ENCODE results near the gene NOC3L. TPM values are rescaled to one million over a fixed set of nuclear protein-coding genes. Genes with fewer than 3 reads are reported as not detected.
A peak's percentile ranks its signal among the peaks of the same experiment; 100 is the strongest.
"Not testable (repeated sequence)": the region's sequence is repeated elsewhere in the genome, so short reads cannot be mapped to it uniquely, and the experiment has no call there.

NOC3L gene
- total RNA-seq, 1 donor from 2014 or later = 20.8 TPM

DNA sequence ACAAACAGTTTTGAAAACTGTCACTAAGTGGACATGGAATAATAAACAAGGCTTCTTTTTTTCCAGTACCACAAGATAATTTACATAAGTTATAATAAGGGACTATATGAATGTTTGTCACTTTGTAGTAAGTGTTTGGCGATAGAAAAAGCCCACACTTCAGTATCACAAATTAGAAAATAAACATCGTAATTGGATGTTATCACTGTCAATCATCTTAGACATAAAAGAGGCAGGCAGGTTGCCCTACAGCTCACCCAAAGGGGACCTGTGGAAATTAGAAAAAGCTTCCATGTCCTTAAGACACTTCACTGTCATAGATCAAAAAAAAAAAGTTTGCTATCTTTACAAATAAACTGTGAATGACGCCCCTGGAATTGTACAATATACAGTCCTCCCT is 3.6 kb upstream of the NOC3L start:
- DNase-seq (ENCODE audit: low spot score in 2 of 2) = no peak
- FAIRE-seq = no peak

DNA sequence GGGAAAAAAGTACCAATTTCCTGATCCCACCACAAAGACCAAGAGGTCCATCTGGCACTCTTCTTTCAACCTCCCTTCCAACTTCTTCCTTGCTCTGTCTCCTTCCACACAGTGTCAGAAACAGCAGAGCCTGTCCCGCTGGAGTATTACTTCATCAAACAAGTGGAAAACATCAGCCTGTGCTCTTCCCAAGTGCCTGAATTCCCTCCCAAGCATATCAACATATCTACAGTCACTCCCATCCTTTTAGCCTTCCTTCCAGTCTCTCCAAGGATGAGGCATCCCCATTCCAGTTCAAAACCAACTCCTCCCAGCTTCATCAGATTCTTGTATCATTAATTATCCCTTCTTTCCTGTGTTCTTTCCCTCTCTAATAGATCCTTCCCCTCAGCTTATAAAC is 1.7 kb upstream of the NOC3L start:
- FAIRE-seq = no peak
- DNase-seq (ENCODE audit: low spot score in 2 of 2) = no peak

DNA sequence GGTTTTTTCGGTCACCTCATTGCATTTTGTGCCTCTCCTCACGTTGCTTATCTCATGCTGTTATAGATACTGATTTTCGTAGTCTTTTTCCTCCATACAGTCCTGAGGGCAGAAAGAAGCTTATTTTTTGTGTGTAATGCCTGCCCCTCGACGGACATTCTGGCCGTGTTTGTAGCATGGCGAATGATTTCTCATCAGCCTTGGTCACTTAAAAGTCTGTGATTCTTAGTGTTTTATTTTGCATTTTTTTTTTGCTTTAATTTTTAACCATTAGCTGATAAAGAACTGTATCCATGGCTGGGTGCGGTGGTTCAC is 469 bp upstream of the NOC3L start:
- no peak for FAIRE-seq

DNA sequence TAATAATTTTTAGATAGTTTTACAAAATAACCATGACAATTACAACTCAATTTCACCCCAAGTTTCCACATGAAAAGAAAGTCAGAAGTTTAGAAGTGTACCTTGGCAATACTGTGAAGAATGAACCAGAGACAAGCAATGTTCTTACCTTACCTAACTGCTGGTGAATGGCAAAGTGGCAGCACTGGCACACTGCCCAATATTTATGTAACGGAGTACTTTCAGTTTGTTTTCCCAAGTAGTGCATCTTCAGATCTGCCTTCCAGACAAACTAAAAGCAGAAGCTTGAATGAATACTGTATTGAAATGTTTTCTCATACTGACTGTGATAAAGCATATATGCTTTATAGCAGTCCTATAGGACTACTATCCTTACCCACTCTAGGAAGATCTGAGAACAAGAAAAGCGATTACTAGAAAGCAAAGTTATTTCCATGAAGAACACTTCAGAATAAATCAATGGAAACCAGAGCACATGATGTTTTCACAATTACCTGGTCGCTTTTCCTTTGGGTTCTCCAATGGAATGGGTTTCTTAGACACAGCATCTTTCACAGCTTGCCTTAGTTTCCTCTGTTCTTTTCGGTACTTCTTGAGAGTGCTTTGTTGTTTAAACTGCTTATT is 1.5 kb downstream of the NOC3L start:
- DNase-seq (ENCODE audit: low spot score in 2 of 2) (no peak), FAIRE-seq (no peak)

More for the DNA sequence above, 469 bp upstream of the NOC3L start:
- no peak for DNase-seq (ENCODE audit: low spot score in 2 of 2)

DNA sequence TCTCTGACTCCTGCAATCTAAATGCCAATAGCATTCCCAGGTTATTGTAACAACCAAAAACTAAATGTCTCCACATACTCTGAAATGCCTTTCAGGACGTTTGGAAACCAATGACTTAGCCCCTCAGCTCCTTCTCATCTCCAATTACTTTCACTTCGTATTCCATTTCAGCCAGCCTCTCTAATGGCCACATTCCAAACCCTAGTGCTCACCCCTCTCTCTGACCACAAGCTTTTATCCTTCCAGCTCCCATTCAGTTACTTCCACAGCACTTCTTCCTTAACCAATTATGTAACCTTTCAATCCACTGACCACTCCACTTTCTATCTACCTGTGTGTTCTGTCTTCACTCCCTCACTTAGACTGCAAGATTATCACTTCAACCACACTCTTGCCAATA is 4.3 kb downstream of the NOC3L start:
- FAIRE-seq (no peak), DNase-seq (ENCODE audit: low spot score in 2 of 2) (no peak)

DNA sequence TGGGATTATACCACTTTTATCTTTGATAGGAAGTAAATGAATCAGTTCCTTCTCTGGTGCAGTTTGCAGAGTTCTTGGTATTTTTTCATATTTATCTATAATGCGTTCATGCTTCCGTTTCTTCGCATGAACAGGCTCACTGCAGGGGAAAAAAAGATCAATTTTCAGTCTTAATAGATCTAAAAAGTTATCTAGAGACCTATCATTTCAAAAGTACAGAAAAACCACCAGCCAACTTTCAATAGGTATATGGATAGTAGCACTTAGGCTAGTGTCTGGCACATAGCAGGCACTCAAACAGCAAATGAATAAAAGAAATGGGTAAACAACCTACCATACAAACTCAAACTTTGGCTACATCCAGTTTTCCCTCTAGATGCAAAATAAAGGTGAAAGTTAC is 5.5 kb downstream of the NOC3L start:
- FAIRE-seq = no peak

DNA sequence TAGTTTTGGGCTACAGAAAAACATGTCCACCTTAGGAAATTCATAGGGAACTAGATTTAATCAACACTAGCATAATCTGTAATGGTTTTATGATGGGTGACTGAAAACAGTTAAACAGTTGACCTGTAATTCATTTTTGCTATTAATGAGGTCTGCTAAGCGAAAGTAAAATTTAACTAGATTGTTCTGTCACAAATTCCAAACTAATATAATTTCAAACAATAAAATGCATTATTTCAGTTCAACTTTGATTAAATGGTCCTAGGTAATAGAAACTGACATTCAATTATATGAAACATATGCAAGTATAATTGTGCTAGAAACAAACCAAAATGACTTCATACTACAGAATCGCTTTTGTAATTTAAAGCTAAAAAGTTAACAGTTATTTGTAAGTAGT is 6.9 kb downstream of the NOC3L start:
- DNase-seq (ENCODE audit: low spot score in 2 of 2) (no peak), FAIRE-seq (no peak)

More for the DNA sequence above, 5.5 kb downstream of the NOC3L start:
- no peak for DNase-seq (ENCODE audit: low spot score in 2 of 2)

DNA sequence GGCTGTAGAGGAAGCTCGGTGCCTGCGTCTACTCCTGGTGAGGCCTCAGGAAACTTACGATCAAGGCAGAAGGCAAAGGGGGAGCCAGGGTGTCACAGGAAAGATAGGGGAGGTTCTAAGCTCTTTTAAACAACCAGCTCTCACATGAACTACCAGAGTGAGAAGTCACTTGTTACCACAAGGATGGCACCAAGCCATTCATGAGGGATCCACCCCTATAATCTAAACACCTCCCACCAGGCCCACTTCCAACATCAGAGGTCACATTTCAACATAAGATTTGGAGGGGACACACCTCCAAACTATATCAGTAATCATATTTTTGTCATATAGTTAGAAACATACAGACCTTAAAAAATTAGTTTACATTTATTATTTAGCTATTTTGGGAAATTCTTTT is 9.4 kb downstream of the NOC3L start:
- DNase-seq (ENCODE audit: low spot score in 2 of 2) (no peak), FAIRE-seq (no peak)

DNA sequence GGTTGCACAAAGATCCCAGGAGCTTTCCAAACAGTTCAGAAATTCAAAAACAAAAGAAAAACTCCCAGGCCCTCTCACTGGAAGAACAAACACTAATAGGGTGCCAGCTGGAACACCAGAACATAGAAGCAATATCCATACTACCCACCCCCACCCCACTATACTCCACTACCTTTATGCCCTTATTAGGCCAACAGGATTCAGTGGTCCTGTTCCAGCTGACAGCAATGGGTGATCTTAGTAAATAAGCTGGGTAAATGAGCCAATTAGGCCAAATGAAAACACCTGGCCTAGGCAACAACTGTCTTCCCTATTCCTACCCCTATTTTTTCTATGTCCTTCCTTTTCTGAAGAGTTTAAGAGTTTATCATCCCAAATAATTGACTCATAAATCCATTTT is 11.7 kb downstream of the NOC3L start:
- FAIRE-seq = no peak
- no peak for DNase-seq (ENCODE audit: low spot score in 2 of 2)

DNA sequence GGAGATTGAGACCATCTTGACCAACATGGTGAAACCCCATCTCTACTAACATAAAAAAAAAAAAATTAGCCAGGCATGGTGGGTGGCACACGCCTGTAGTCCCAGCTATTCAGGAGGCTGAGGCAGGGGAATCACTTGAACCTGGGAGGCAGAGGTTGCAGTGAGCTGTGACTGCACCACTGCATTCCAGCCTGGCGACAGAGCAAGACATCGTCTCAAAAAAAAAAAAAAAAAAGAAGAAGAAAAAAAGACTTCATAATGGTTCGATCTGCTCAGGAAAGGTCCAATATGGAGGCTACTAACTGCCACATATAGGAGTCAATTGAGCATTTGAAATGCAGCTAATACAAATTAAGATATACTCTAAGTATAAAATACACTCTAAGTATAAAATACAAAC is 12.2 kb downstream of the NOC3L start:
- FAIRE-seq = not testable (repeated sequence)

DNA sequence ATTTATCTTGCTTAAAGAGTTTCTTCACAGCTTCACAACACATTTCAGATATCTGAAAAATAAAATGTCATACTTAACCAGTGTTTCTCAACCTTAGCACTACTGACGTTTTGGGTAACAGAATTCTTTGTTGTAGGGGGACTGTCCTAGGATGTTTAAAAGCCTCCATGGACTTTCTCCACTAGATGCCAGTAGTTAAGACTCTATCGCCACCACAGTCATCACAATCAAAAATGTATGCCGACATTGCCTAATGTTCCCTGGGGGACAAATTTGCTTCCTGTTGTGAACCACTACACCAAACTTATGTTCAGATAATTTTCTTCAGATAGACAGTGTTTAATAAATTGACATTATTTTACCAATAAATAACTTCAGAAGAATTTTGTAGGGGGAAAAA is 13.4 kb downstream of the NOC3L start:
- no peak for DNase-seq (ENCODE audit: low spot score in 2 of 2)
- no peak for FAIRE-seq

More for the DNA sequence above, 12.2 kb downstream of the NOC3L start:
- not testable (repeated sequence) for DNase-seq (ENCODE audit: low spot score in 2 of 2)

DNA sequence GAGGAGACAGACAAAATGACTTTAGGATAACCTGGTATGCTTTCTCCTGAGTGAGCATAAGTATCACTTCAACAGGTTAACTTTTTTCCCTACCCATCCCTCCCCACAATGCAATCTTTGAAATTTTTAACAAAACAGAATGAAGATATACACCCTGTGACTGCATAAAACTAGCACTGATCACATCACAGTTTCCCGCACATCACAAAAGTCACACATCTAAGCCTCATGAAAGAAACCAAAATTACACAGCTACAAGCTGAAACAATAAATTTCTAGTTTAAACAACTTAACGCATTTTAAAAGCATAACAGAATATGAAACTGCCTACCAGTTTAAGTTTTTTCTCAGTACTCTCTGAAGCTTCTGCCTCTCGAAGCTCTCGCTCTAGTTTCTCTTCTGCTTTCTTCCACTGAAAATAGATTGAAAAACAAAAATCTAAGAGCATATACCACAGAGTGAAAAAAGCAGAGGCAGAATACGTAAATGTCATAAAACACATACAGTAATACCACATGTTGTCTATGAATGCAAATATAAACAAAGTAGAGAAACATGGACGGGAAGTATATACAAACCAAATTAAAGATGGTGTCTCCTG is 18.1 kb downstream of the NOC3L start:
- DNase-seq (ENCODE audit: low spot score in 2 of 2) = no peak
- no peak for FAIRE-seq

DNA sequence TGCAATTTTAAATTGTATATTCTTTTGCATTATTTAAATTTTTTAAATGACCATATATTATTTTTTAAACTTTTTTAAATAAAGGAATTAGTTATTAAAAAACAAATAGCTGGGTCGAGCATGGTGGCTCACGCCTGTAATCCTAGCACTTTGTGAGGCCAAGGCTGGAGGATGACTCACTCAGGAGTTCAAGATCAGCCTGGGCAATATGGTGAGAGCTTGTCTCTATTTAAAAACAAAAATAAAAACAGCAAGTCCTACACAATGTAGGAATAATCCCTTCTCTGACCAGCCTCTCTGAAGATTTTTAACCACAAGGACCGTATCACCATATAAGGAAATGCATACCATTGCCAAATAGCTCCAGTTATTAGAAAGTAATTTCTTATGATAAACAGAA is 19.6 kb downstream of the NOC3L start:
- DNase-seq (ENCODE audit: low spot score in 2 of 2) (no peak), FAIRE-seq (no peak)

DNA sequence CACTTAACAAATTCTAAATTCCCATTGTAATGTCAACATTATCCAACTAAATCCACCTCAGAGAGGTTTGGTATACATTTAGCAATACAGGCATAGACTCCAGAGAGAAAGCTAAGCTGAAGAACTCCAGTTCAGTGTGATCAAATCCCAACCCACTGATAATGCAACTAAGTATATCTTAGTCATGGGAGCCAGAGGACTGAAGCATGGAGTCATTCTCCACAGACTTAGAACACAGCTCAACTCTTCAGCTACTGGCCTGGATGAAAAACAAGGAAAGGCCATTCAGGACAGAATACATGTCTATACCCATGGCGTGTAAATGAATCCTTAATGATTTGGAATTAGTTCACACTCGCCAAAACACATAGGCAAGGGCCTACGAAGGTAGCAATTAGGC is 27.9 kb downstream of the NOC3L start:
- no peak for DNase-seq (ENCODE audit: low spot score in 2 of 2)
- FAIRE-seq = no peak

DNA sequence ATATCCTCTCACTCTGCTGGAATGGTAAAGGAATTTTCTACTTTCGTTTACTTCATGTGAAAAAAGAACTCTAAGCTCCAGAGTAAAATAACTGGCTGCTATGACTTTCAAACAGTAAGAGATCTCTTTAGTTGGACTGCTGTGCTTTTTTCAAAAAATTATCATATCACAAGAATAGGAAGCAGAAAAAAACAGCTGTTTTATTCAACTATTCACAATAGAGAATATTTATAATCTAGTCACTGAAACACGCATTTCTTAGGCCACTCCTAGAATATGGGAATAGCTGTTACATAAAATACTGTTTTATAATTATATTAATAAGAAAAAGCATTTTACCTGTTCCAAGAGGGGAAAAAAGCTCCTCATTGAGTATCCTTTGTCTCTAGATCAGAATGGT is 29.7 kb downstream of the NOC3L start:
- FAIRE-seq = no peak
- no peak for DNase-seq (ENCODE audit: low spot score in 2 of 2)

DNA sequence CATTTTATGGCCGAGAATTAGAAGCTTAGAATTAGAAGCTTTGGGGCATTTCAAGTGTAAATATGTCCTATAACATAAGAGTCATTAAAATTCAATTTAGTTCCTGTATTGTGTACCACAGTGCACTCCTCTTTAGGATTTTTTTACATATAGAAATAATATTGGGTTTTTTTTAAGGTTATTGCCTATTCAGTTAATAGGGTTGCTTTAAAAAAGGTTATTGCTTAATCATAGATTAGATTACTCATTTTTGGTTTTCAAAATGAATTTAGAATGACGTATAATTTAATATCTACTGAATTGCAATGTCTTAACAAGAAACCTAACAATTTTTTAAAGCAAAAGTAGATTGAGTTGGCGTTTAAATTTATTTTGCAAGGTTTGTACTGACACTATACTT is 34.1 kb downstream of the NOC3L start:
- DNase-seq (ENCODE audit: low spot score in 2 of 2) (no peak), FAIRE-seq (no peak)

DNA sequence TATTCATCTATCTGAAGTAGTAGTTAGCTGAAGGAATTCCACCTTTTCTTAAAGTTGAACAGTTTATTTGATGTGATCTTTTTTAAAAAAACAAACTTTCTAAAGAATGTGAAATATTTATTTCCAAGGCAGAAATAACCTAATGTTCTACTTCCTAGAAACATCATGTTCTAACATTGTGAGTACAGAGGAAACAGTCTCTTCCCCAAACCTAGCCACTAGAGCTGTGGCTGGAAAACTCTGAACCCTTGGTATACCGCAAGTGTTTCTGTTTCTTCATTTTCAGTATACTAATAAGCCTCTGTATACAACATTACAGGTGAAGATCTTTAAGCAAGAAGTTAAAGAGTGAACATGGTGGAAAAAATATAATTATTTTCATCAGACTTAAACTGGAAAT is 35.1 kb downstream of the NOC3L start:
- FAIRE-seq (peak; percentile 26), DNase-seq (ENCODE audit: low spot score in 2 of 2) (no peak)

DNA sequence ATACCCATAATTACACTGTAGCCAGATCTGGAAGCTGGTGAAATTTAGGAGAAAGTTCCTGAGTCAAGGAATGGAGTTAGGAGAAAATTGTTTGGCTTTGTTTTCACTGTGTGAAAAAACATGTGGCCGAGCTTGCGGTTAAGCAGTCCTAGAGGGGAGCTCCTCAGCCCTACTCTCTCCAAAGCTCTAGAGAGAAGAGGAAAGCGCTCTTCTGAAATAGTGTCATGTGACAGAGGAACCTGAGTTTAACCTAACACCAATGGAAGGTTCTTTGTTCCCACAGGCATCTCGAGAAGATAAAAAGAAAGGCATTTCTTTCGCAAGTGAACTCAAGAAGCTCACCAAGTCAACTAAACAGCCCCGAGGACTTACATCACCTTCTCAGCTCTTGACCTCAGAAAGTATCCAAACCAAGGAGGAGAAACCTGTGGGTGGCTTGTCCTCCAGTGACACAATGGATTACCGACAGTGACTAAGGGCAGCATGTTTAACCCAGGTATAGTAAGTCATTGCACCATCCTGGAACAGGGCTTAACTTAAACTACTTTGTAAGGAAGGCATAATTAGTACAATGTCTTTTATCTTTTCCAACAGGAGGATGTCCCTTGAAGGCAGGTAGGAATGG is 38.0 kb downstream of the NOC3L start:
- FAIRE-seq (no peak), DNase-seq (ENCODE audit: low spot score in 2 of 2) (no peak)

DNA sequence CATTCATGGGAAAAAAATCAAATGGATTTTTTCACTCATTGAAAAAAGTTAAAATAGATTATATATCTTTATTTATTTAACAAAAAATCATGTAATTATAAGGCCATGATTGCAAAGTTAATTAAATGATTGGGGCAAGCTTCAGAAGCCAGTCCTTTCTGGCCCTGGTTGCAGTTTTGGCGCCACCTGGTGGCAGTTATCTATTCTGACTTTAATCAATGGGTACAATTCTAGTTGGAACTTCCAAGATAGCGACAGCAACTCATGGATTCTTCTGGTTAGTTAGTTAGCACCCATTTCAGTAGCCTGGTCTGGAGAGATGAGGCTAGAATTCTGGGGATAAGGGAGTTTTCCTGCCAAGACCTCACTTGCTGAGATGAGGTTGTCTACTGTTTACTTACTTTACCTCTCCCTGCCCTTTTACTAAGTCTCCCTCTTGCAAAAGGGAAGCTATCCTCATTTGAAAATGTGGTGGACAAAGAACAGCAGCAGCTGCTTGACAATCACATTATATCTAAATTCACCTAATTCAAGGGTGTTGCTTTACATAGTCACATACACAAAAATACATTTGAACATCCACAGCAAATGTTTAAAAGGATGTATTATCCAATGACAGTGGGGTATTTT is 42.3 kb downstream of the NOC3L start:
- FAIRE-seq = peak; percentile 79
- peak; percentile 6 to 28 for DNase-seq (ENCODE audit: low spot score in 2 of 2)

DNA sequence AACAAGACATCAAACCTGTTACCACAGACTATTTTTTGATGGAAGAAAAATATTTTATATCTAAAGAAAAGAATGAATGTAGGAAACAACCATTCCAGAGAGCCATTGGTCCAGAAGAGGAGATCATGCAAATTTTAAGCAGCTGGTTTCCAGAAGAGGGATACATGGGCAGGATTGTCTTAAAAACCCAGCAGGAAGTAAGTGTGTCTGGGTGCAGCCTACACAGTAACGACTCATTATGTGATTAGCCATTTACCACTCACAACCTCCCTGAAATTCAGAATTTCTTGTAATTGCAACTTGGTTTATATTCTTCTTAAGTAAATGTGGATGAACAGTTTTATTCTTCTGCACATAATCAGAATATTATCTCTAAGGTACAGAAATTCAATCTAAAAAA is 46.2 kb downstream of the NOC3L start:
- FAIRE-seq = no peak

DNA sequence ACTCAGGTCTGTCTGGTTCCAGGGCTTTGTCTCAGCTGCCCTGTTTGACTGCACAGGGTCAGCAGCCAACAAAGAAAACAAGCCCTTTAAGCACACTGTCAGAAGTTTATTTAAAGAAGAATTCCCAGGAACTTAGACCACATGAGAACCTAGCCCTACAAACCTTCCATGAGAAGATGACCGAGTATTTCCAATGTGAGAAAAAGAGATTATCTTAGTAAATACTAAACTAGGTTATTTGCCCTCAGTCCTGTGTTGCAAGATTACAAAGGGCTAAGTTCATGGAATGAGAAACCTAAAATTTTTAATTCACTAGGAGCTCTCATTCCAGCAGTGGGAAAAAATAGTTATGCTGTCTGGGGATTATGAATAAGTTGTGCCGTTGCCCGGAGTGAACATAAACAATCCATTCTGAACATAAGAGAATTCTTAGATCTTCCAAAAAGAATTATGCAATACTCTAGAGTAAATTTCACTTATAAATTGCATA is 46.7 kb downstream of the NOC3L start:
- FAIRE-seq (no peak), DNase-seq (ENCODE audit: low spot score in 2 of 2) (no peak)

More for the DNA sequence above, 46.2 kb downstream of the NOC3L start:
- DNase-seq (ENCODE audit: low spot score in 2 of 2) = no peak

DNA sequence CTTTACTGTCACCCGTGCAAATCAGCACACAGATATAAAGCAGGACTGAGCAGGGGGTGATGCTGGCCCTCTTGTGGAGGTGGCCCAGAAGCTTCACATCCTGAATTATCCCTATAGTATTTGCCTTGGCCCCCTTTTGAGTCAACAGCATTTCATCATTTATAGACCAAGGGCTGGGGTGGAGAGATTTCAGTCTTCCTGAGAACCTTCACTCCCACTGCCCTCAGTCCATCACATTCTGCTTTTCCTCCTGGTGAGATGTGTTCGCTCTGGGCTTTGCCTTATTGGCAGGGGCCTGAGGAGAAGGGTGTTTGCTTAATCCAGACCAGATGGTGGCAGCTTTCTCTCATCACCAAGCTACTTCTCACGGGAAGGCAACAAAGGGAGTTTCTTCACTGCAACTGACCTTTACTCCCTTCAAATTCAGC is 47.7 kb downstream of the NOC3L start:
- FAIRE-seq = no peak
- DNase-seq (ENCODE audit: low spot score in 2 of 2) = no peak
